ENCODE results near the gene TOLLIP. TPM values are rescaled to one million over a fixed set of nuclear protein-coding genes. Genes with fewer than 3 reads are reported as not detected.

The TOLLIP gene
- total and polyA plus RNA-seq, 9 of the 15 experiments (the other 6 are each of a cell fraction or from before 2014, with no cell fraction given), result 0.23 to 22.8 (median 7.1) TPM

DNA sequence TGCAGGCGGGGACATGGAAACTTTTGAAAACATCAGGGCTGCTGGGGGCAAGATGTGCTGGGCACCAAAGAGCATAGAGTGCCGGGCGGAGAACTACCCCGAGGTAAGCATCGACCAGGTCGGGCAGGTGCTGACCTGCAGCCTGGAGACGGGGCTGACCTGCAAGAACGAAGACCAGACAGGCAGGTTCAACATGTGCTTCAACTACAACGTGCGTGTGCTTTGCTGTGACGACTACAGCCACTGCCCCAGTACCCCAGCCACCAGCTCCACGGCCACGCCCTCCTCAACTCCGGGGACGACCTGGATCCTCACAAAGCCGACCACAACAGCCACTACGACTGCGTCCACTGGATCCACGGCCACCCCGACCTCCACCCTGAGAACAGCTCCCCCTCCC is 67.1 kb downstream of the TOLLIP start (continued):
- TF ChIP-seq, protein P1, sequence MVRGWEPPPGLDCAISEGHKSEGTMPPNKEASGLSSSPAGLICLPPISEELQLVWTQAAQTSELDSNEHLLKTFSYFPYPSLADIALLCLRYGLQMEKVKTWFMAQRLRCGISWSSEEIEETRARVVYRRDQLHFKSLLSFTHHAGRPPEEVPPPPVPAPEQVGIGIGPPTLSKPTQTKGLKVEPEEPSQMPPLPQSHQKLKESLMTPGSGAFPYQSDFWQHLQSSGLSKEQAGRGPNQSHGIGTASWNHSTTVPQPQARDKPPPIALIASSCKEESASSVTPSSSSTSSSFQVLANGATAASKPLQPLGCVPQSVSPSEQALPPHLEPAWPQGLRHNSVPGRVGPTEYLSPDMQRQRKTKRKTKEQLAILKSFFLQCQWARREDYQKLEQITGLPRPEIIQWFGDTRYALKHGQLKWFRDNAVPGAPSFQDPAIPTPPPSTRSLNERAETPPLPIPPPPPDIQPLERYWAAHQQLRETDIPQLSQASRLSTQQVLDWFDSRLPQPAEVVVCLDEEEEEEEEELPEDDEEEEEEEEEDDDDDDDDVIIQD (CRISPR knock-in tag; IDR thresholded peaks at IDR 0.05), result no peak

DNA sequence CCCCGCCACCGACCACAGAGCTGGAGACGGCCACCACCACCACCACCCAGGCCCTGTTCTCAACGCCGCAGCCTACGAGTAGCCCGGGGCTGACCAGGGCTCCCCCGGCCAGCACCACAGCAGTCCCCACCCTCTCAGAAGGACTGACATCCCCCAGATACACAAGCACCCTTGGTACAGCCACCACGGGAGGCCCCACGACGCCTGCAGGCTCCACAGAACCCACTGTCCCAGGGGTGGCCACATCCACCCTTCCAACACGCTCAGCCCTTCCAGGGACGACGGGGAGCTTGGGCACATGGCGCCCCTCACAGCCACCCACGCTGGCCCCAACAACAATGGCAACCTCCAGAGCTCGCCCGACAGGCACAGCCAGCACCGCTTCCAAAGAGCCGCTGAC is 67.7 kb downstream of the TOLLIP start:
- no peaks in the 10 kb centered on the region for H3K79me2 ChIP-seq (ENCODE audit: control insufficient read depth, insufficient read depth, low read length)
- TF ChIP-seq GATAD2A (IDR thresholded peaks at IDR 0.05) (no peak), CC2D1A (IDR thresholded peaks at IDR 0.05) (no peak), MAZ (CRISPR knock-in tag; conservative IDR thresholded peaks at IDR 0.05 in 1 of 2, IDR thresholded peaks at IDR 0.05 in 1 of 2) (no peak), ZBTB8A (IDR thresholded peaks at IDR 0.05; ENCODE audit: partially characterized antibody) (no peak), CREM (IDR thresholded peaks at IDR 0.05; ENCODE audit: low read depth) (no peak), TOE1 (IDR thresholded peaks at IDR 0.05; ENCODE audit: borderline replicate concordance) (no peak), TOE1 (CRISPR knock-in tag; IDR thresholded peaks at IDR 0.05; ENCODE audit: borderline replicate concordance, low read depth) (no peak), KLF13 (tag; IDR thresholded peaks at IDR 0.05; ENCODE audit: borderline replicate concordance, low read depth) (no peak), L3MBTL2 (IDR thresholded peaks at IDR 0.05) (no peak), ZNF277 (CRISPR knock-in tag; IDR thresholded peaks at IDR 0.05; ENCODE audit: borderline replicate concordance) (no peak), TAF15 (IDR thresholded peaks at IDR 0.05; ENCODE audit: low read depth, low read length) (no peak), ZNF140 (CRISPR knock-in tag; IDR thresholded peaks at IDR 0.05) (no peak), KAT7 (CRISPR knock-in tag; IDR thresholded peaks at IDR 0.05; ENCODE audit: borderline replicate concordance) (no peak), TAF7 (tag; IDR thresholded peaks at IDR 0.05) (no peak), FOXM1 (IDR thresholded peaks at IDR 0.05; ENCODE audit: low read depth) (no peak), FOXM1 (CRISPR knock-in tag; IDR thresholded peaks at IDR 0.05; ENCODE audit: low read depth) (no peak), ZNF324 (CRISPR knock-in tag; IDR thresholded peaks at IDR 0.05) (no peak)
- TF ChIP-seq, protein P2, sequence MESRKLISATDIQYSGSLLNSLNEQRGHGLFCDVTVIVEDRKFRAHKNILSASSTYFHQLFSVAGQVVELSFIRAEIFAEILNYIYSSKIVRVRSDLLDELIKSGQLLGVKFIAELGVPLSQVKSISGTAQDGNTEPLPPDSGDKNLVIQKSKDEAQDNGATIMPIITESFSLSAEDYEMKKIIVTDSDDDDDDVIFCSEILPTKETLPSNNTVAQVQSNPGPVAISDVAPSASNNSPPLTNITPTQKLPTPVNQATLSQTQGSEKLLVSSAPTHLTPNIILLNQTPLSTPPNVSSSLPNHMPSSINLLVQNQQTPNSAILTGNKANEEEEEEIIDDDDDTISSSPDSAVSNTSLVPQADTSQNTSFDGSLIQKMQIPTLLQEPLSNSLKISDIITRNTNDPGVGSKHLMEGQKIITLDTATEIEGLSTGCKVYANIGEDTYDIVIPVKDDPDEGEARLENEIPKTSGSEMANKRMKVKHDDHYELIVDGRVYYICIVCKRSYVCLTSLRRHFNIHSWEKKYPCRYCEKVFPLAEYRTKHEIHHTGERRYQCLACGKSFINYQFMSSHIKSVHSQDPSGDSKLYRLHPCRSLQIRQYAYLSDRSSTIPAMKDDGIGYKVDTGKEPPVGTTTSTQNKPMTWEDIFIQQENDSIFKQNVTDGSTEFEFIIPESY (CRISPR knock-in tag; IDR thresholded peaks at IDR 0.05), result no peak

More for the DNA sequence above, 67.7 kb downstream of the TOLLIP start:
- DNase-seq (ENCODE audit: extremely low read depth in 1 of 4, low spot score in 3 of 4) (no peak), FAIRE-seq (no peak), ATAC-seq (no peak)
- intact Hi-C loops (cut with micrococcal nuclease), result no loop called here
- BruUV-seq (replicated peaks), result no TSS peak
- no peak overlapping the region for H3K4me3 ChIP-seq
- H3K9me3 ChIP-seq (replicated peaks; ENCODE audit: control insufficient read depth, insufficient read depth, low read depth, low read length), result no peaks in the 10 kb centered on the region
- H2AFZ ChIP-seq (ENCODE audit: low read depth, low read length), result no peak overlapping the region
- H3K27me3 ChIP-seq (ENCODE audit: control insufficient read depth in 2 of 2, insufficient read depth in 2 of 2, low read length in 2 of 2), result peaks cover 0 to 27% of the 10 kb centered on the region in 2 experiments; a peak in 2 of 5 replicates
- H4K20me1 ChIP-seq (replicated peaks; ENCODE audit: control insufficient read depth, insufficient read depth, low read length), result peaks cover 16% of the 10 kb centered on the region; the same call in 1 of the 2 replicates
- POLR2A ChIA-PET, result interaction anchor here (1.5 kb wide), 1 partner anchor 11 kb away, joined by 4 read pairs; no protein-coding TSS in a partner anchor
- peaks cover 0 to 14% of the 10 kb centered on the region in 2 experiments; a peak in 1 of 5 replicates for H3K4me1 ChIP-seq (replicated peaks in 1 of 2; ENCODE audit: control insufficient read depth in 2 of 2, insufficient read depth in 2 of 2, low read length in 2 of 2)
- CTCF ChIA-PET (ENCODE audit: low intra/inter-chr PET ratio), result no interaction called here
- 3% methylated on average over 17 of the region's 20 CpGs for WGBS (ENCODE audit: insufficient coverage, low coverage, missing lambda C conversion rate)
- H3K27ac ChIP-seq (ENCODE audit: extremely low read depth, low read depth, low read length), result no peak overlapping the region
- no peaks in the 10 kb centered on the region for H3K9me1 ChIP-seq (ENCODE audit: control insufficient read depth, insufficient read depth, low read length)
- H3K4me2 ChIP-seq (ENCODE audit: insufficient read depth, low read length), result no peak overlapping the region
- H3K36me3 ChIP-seq (ENCODE audit: control insufficient read depth, insufficient read depth, low read length), result no peaks in the 10 kb centered on the region
- in situ Hi-C loops (cut with MboI), result no loop called here
- H3K9ac ChIP-seq (ENCODE audit: insufficient read depth in 1 of 2, low read depth in 2 of 2, low read length in 2 of 2), result no peak overlapping the region

All from K562 (cell line).